ENCODE results near the gene ASB17.
"Not testable (repeated sequence)": the region's sequence is repeated elsewhere in the genome, so short reads cannot be mapped to it uniquely, and the experiment has no call there.

The ASB17 gene

GRCh38 chr1:75932304-75932703 is at the start of gene ASB17:
ASB17 (minus strand) TSS chr1:75932404; CDS start chr1:75932291, 113 bp downstream.
- DNase-seq (ENCODE audit: low read depth in 1 of 2, low spot score in 1 of 2), result no peak

GRCh38 chr1:75980972-75981897 is 49.0 kb upstream of the ASB17 start:
- no peak for DNase-seq (ENCODE audit: low read depth in 1 of 2, low spot score in 1 of 2)

- DNase-seq (ENCODE audit: low read depth in 1 of 2, low spot score in 1 of 2), result no peak
Observed at GRCh38 chr1:75970631-75971030, 38.4 kb upstream of the ASB17 start.

- no peak for DNase-seq (ENCODE audit: low read depth in 1 of 2, low spot score in 1 of 2)
Observed at GRCh38 chr1:75969550-75969949, 37.3 kb upstream of the ASB17 start.

- no peak for DNase-seq (ENCODE audit: low read depth in 1 of 2, low spot score in 1 of 2)
Observed at GRCh38 chr1:75967719-75968118, 35.5 kb upstream of the ASB17 start.

GRCh38 chr1:75964760-75965408 is 32.7 kb upstream of the ASB17 start:
- DNase-seq (ENCODE audit: low read depth in 1 of 2, low spot score in 1 of 2), result no peak

- not testable (repeated sequence) for DNase-seq (ENCODE audit: low read depth in 1 of 2, low spot score in 1 of 2)
Observed at GRCh38 chr1:75964110-75964759, 32.0 kb upstream of the ASB17 start.

- DNase-seq (ENCODE audit: low read depth in 1 of 2, low spot score in 1 of 2), result no peak
Observed at GRCh38 chr1:75954586-75954985, 22.4 kb upstream of the ASB17 start.

GRCh38 chr1:75953461-75953860 is 21.3 kb upstream of the ASB17 start:
- no peak for DNase-seq (ENCODE audit: low read depth in 1 of 2, low spot score in 1 of 2)

- DNase-seq (ENCODE audit: low read depth in 1 of 2, low spot score in 1 of 2), result no peak
Observed at GRCh38 chr1:75952016-75952415, 19.8 kb upstream of the ASB17 start.

GRCh38 chr1:75950176-75950575 is 18.0 kb upstream of the ASB17 start:
- DNase-seq (ENCODE audit: low read depth in 1 of 2, low spot score in 1 of 2), result no peak

- DNase-seq (ENCODE audit: low read depth in 1 of 2, low spot score in 1 of 2), result not testable (repeated sequence)
Observed at GRCh38 chr1:75943037-75943436, 10.8 kb upstream of the ASB17 start.

GRCh38 chr1:75937034-75937433 is 4.8 kb upstream of the ASB17 start:
- no peak for DNase-seq (ENCODE audit: low read depth in 1 of 2, low spot score in 1 of 2)

GRCh38 chr1:75922698-75923097 is 9.5 kb downstream of the ASB17 start:
- no peak for DNase-seq (ENCODE audit: low read depth in 1 of 2, low spot score in 1 of 2)

GRCh38 chr1:75916834-75917233 is 15.4 kb downstream of the ASB17 start:
- no peak for DNase-seq (ENCODE audit: low read depth in 1 of 2, low spot score in 1 of 2)

- DNase-seq (ENCODE audit: low read depth in 1 of 2, low spot score in 1 of 2), result no peak
Observed at GRCh38 chr1:75908717-75909152, 23.5 kb downstream of the ASB17 start.

- no peak for DNase-seq (ENCODE audit: low read depth in 1 of 2, low spot score in 1 of 2)
Observed at GRCh38 chr1:75901371-75901770, 30.8 kb downstream of the ASB17 start.

GRCh38 chr1:75884437-75884836 is 47.8 kb downstream of the ASB17 start:
- no peak for DNase-seq (ENCODE audit: low read depth in 1 of 2, low spot score in 1 of 2)

GRCh38 chr1:75879985-75880384 is 52.2 kb downstream of the ASB17 start:
- no peak for DNase-seq (ENCODE audit: low read depth in 1 of 2, low spot score in 1 of 2)

GRCh38 chr1:75870951-75871350 is 61.3 kb downstream of the ASB17 start:
- DNase-seq (ENCODE audit: low read depth in 1 of 2, low spot score in 1 of 2), result no peak
